SK-N-SH (cell line): ENCODE measurements around the gene PRDX5. TPM values are rescaled to one million over a fixed set of nuclear protein-coding genes. Genes with fewer than 3 reads are reported as not detected.

Experiments used
- CTCF ChIA-PET: fragments of 300-600, 350-600 bp; formaldehyde crosslinking; extraction: SDS; loops from one replicate; lab custom pipeline; 2021; lab: Yijun Ruan, JAX
- POLR2A ChIA-PET: fragments of 350-600 bp; sonication (Branson Sonifier 250); formaldehyde crosslinking; extraction: SDS; loops from one replicate; lab custom pipeline; 2020; ENCODE audit warnings: antibody characterized with exemption, inconsistent platforms; lab: Yijun Ruan, JAX
- DNase-seq: peaks from one replicate; pipeline ENCODE4 v3.0.0; 2012
- H2AFZ ChIP-seq: fragments of 200-600 bp; sonication (generic); 2 replicates; pipeline ENCODE4 v1.8.1; 2016; ENCODE audit warnings: antibody characterized with exemption, mild to moderate bottlenecking, low read depth
- H3F3A ChIP-seq: fragments of 200-600 bp; sonication (generic); replicated peaks from 2 replicates; pipeline ENCODE3; 2016; ENCODE audit warnings: antibody characterized with exemption, mild to moderate bottlenecking; ENCODE audit not compliant: insufficient read depth
- H3K27ac ChIP-seq, 2 experiments: fragments of 200-500 bp in 1 of 2; fragments of 200-600 bp in 1 of 2; sonication (Bioruptor generic) in 1 of 2; sonication (generic), shearing (Covaris generic) in 1 of 2; 2 replicates each; pipeline versions ENCODE4 v1.5.1 to v1.6.1; 2014 to 2016; ENCODE audit warnings: low read depth in 2 of 2, inconsistent platforms in 1 of 2, low read length in 1 of 2, mild to moderate bottlenecking in 1 of 2, mixed read lengths in 1 of 2
- H3K27me3 ChIP-seq: fragments of 200-600 bp; sonication (generic), shearing (Covaris generic); 2 replicates; pipeline ENCODE4 v1.6.1; 2016; ENCODE audit warnings: mixed run types; ENCODE audit not compliant: insufficient read depth
- H3K36me3 ChIP-seq, 2 experiments: fragments of 200-500 bp in 1 of 2; fragments of 200-600 bp in 1 of 2; sonication (Bioruptor generic) in 1 of 2; sonication (generic) in 1 of 2; replicated peaks in 1 of 2; 2 replicates each; pipeline versions ENCODE3 to v1.5.1; 2014 to 2016; ENCODE audit warnings: low read length in 1 of 2, mild to moderate bottlenecking in 1 of 2; ENCODE audit not compliant: insufficient read depth in 2 of 2, control insufficient read depth in 1 of 2
- H3K4me1 ChIP-seq, 2 experiments: fragments of 200-500 bp in 1 of 2; fragments of 200-600 bp in 1 of 2; sonication (Bioruptor generic) in 1 of 2; sonication (generic), shearing (Covaris generic) in 1 of 2; 2 replicates each; pipeline versions ENCODE4 v1.5.1 to v1.6.1; 2014 to 2016; ENCODE audit warnings: low read depth in 1 of 2, low read length in 1 of 2, mixed run types in 1 of 2; ENCODE audit not compliant: insufficient read depth in 2 of 2, control insufficient read depth in 1 of 2
- H3K4me2 ChIP-seq: fragments of 200-600 bp; sonication (generic), shearing (Covaris generic); 2 replicates; pipeline ENCODE4 v1.6.1; 2017; ENCODE audit warnings: mixed run types
- H3K4me3 ChIP-seq, 2 experiments: fragments of 200-500 bp in 1 of 2; fragments of 200-600 bp in 1 of 2; sonication (Bioruptor generic) in 1 of 2; sonication (generic), shearing (Covaris generic) in 1 of 2; 2 replicates each; pipeline versions ENCODE4 v1.5.1 to v1.8.1; 2014 to 2016; ENCODE audit warnings: low read depth in 2 of 2, inconsistent platforms in 1 of 2, low read length in 1 of 2, mild to moderate bottlenecking in 1 of 2, mixed read lengths in 1 of 2, moderate library complexity in 1 of 2
- H3K79me2 ChIP-seq: fragments of 200-600 bp; sonication (generic); 2 replicates; pipeline ENCODE4 v1.8.1; 2017; ENCODE audit warnings: mild to moderate bottlenecking; ENCODE audit not compliant: insufficient read depth
- H3K9ac ChIP-seq: fragments of 200-600 bp; sonication (generic); 2 replicates; pipeline ENCODE4 v1.6.1; 2017; ENCODE audit warnings: mixed run types
- H3K9me2 ChIP-seq: fragments of 200-600 bp; sonication (generic); 2 replicates; pipeline ENCODE4 v1.6.1; 2017; ENCODE audit warnings: mixed run types
- H3K9me3 ChIP-seq: fragments of 200-600 bp; sonication (generic); 2 replicates; pipeline ENCODE4 v1.6.1; 2017; ENCODE audit warnings: mixed run types, mild to moderate bottlenecking, moderate library complexity
- H4K20me1 ChIP-seq: fragments of 200-600 bp; sonication (generic); 2 replicates; pipeline ENCODE4 v1.6.1; 2017; ENCODE audit warnings: mild to moderate bottlenecking, mixed run types; ENCODE audit not compliant: insufficient read depth
- CHD2 ChIP-seq: fragments of 150-350 bp; IDR thresholded peaks from 2 replicates; pipeline ENCODE4 v1.6.1; 2018; ENCODE audit warnings: low read length; ENCODE audit not compliant: partially characterized antibody
- CTCF ChIP-seq: fragments of 200-600 bp; sonication (generic); IDR thresholded peaks from 2 replicates; pipeline ENCODE4 v1.6.1; 2017; ENCODE audit warnings: antibody characterized with exemption, mild to moderate bottlenecking, moderate library complexity
- FOXJ3 ChIP-seq: sonication (generic); formaldehyde crosslinking; IDR thresholded peaks from 2 replicates; pipeline ENCODE4 v1.5.1; 2020; ENCODE audit warnings: mild to moderate bottlenecking, missing genetic modification reagents
- IRF3 ChIP-seq: fragments of 150-350 bp; IDR thresholded peaks from 2 replicates; pipeline ENCODE4 v1.6.1; 2016; ENCODE audit warnings: mild to moderate bottlenecking, low read depth, low read length
- JUND ChIP-seq: IDR thresholded peaks from 2 replicates; pipeline ENCODE4 v1.4.0; 2012
- MAX ChIP-seq: IDR thresholded peaks from 2 replicates; pipeline ENCODE4 v1.4.0; 2012; ENCODE audit warnings: low read depth
- MEF2A ChIP-seq: IDR thresholded peaks from 2 replicates; pipeline ENCODE4 v1.4.0; 2012; ENCODE audit warnings: low read depth, borderline replicate concordance
- NRF1 ChIP-seq: IDR thresholded peaks from 2 replicates; pipeline ENCODE4 v1.6.1; 2012; ENCODE audit warnings: low read depth, mild to moderate bottlenecking, low read length
- RXRA ChIP-seq: IDR thresholded peaks from 2 replicates; pipeline ENCODE4 v1.4.0; 2012; ENCODE audit warnings: low read depth, mild to moderate bottlenecking, borderline replicate concordance
- SMC3 ChIP-seq: IDR thresholded peaks from 2 replicates; pipeline ENCODE4 v1.6.1; 2012; ENCODE audit warnings: low read depth, low read length, improper control_type of control experiment
- TCF12 ChIP-seq: IDR thresholded peaks from 2 replicates; pipeline ENCODE4 v1.4.0; 2012
- USF1 ChIP-seq: IDR thresholded peaks from 2 replicates; pipeline ENCODE4 v1.4.0; 2012; ENCODE audit warnings: low read depth, borderline replicate concordance
- USF2 ChIP-seq: fragments of 150-350 bp; IDR thresholded peaks from 2 replicates; pipeline ENCODE4 v1.6.1; 2017; ENCODE audit warnings: antibody characterized with exemption, low read length, low read depth, borderline replicate concordance
- ZBTB33 ChIP-seq: IDR thresholded peaks from 2 replicates; pipeline ENCODE4 v1.4.0; 2012; ENCODE audit warnings: low read depth, borderline replicate concordance
- WGBS: methylation state at CpG from one replicate; pipeline ENCODE4 v1.1.6; 2017; ENCODE audit warnings: low lambda C conversion rate; 5-methylcytosine and 5-hydroxymethylcytosine counted together
- polyA plus RNA-seq, 3 experiments: library from polyadenylated mRNA; depleted of rRNA; stranded (reverse); fragments of >200 nt; gene quantifications; 2 replicates each; pipeline ENCODE4 v1.2.3, GENCODE V29; 2012

The PRDX5 gene
- polyA plus RNA-seq, 1 of the 3 experiments (the other 2 are of a cell fraction), result 1,000 TPM

GRCh38 chr11:64275031-64275800 is 42.7 kb upstream of the PRDX5 start:
- ChIA-PET POLR2A (no interaction called here), CTCF (interaction anchor here (1.2 to 7.6 kb wide), 2 partner anchors 28 to 80 kb away, joined by 3 to 139 read pairs; partner anchors contain the start of genes CATSPERZ and ESRRA)
- H4K20me1 ChIP-seq, result no peaks in the 10 kb centered on the region
- H3K9me3 ChIP-seq, result no peaks in the 10 kb centered on the region
- H3K27me3 ChIP-seq, result no peaks in the 10 kb centered on the region
- TF ChIP-seq USF2, result no peak
- TF ChIP-seq ZBTB33, result no peak
- TF ChIP-seq TCF12, result no peak
- no peak for TF ChIP-seq FOXJ3 (CRISPR knock-in tag)
- TF ChIP-seq IRF3, result no peak
- TF ChIP-seq CHD2, result no peak
- TF ChIP-seq JUND, result no peak
- TF ChIP-seq MAX, result no peak
- no peak for TF ChIP-seq RXRA
- no peak for DNase-seq
- peaks cover 20% of the 10 kb centered on the region for H3F3A ChIP-seq
- H3K27ac ChIP-seq, result no peak overlapping the region
- H3K36me3 ChIP-seq, result peaks cover 3 to 22% of the 10 kb centered on the region in 2 experiments
- no peak overlapping the region for H3K4me2 ChIP-seq
- no peak overlapping the region for H3K4me3 ChIP-seq
- no peaks in the 10 kb centered on the region for H3K9me2 ChIP-seq
- no peak overlapping the region for H3K9ac ChIP-seq
- H2AFZ ChIP-seq, result no peak overlapping the region
- over 99% methylated on average over 9 of the region's 15 CpGs for WGBS
- H3K4me1 ChIP-seq, result peaks cover 0 to 8% of the 10 kb centered on the region in 2 experiments; a peak in 1 of 4 replicates
- H3K79me2 ChIP-seq, result peaks cover 22% of the 10 kb centered on the region

GRCh38 chr11:64275841-64276240 is 42.1 kb upstream of the PRDX5 start:
- H2AFZ ChIP-seq, result no peak overlapping the region
- no peak for TF ChIP-seq MEF2A
- TF ChIP-seq NRF1, result no peak
- TF ChIP-seq USF1, result no peak
- no peak for TF ChIP-seq SMC3
- no peak for TF ChIP-seq ZBTB33
- no peak for TF ChIP-seq CTCF
- H3K27ac ChIP-seq, result no peak overlapping the region
- POLR2A ChIA-PET, result interaction anchor here (0.6 kb wide), 1 partner anchor 9 kb away, joined by 3 read pairs; no protein-coding TSS in a partner anchor
- no peaks in the 10 kb centered on the region for H3K9me2 ChIP-seq
- CTCF ChIA-PET, result interaction anchor here (7.6 kb wide), 1 partner anchor 27 kb away, joined by 139 read pairs; the partner anchor contains the start of genes CATSPERZ and ESRRA
- H3K4me2 ChIP-seq, result no peak overlapping the region
- peaks cover 0 to 8% of the 10 kb centered on the region in 2 experiments; a peak in 1 of 4 replicates for H3K4me1 ChIP-seq
- H3K9me3 ChIP-seq, result no peaks in the 10 kb centered on the region
- no peak overlapping the region for H3K4me3 ChIP-seq
- H4K20me1 ChIP-seq, result no peaks in the 10 kb centered on the region
- no peak for DNase-seq
- H3K27me3 ChIP-seq, result no peaks in the 10 kb centered on the region
- H3F3A ChIP-seq, result peaks cover 16% of the 10 kb centered on the region
- H3K79me2 ChIP-seq, result peaks cover 22% of the 10 kb centered on the region
- H3K9ac ChIP-seq, result no peak overlapping the region
- WGBS, result 85% methylated on average over 2 of the region's 2 CpGs
- H3K36me3 ChIP-seq, result peaks cover 3 to 22% of the 10 kb centered on the region in 2 experiments
